GM10847 (cell line): Measurements from ENCODE around the gene ASB2.

Experiments used
- POLR2A ChIP-seq: IDR thresholded peaks from 2 replicates; pipeline ENCODE4 v1.6.1; 2011; ENCODE audit not compliant: insufficient read length; ENCODE audit errors: extremely low read depth

The ASB2 gene

GRCh38 chr14:93906341-93907329, 69.7 kb downstream of the ASB2 start:
- no peak for TF ChIP-seq POLR2A

- TF ChIP-seq POLR2A = no peak
These were observed 70.7 kb downstream of the ASB2 start for GRCh38 chr14:93905623-93906022.

DNA sequence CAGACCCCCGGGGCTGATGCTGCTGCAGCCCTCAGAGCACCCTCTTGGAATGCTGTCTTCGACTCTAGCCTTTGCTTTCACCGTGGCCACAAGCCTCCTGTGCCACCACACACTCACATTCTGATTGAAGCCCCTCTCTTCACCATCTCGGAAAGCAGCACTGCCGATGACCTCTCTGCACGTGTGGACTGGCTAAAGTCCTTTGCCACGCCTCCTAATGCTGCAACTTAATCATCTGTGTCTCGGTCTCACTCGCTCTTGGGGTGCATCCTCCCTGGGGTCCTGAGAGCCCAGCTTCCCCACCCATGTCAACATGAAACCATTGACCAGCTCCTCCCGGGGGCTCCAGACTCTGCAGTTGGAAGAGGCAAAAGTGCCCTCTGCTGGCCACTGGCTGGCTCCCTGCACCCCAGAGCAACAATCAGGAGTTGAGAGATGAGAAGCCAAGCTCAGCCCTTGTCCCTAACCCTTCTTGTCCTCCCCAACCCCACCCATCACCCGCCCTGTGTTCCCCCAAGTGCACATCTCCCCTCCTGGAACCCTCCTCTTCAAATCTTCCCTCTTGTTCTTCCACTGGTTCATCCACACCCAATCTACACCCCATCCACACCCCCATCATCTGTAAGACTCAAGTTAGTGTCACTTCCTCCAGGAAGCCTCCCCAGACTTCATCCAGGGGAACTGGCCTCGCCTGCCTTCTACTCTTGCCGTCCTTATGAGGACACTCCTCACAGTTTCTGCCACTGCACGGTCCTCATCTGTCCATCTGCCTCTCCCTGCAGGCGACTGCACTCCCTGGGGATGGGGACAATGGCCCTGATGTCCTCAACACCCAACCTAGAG, 72.8 kb downstream of the ASB2 start:
- no peak for TF ChIP-seq POLR2A

GRCh38 chr14:93902619-93903307, 73.6 kb downstream of the ASB2 start:
- TF ChIP-seq POLR2A = no peak

GRCh38 chr14:93901813-93902212, 74.6 kb downstream of the ASB2 start:
- TF ChIP-seq POLR2A = no peak

- no peak for TF ChIP-seq POLR2A
These were observed 77.6 kb downstream of the ASB2 start for GRCh38 chr14:93898731-93899130.

DNA sequence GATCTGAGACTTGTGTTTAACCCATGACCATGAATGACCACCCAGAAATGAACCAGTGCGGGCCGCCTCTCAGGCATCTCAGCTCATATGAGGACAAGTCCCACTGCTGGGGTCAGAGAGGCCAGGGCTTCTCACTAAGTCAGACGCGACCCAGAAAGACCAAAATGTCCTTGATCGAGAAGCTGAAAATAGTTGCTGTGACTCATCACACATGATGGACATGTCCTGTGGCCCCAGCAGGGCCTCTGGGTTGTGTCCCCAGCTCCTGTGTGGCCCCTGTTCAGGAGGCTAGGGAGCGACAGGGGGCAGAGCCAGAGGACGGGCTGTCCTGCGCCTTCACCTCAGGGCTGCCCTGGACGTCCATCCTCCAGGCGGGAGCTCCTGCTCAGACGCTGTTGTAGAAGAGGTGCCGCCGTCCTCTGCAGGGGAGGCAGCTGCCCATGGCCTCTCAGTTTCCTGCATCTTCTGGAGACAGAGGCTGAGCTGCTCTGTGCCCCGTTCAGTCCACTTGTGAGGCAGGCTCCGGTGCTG, 78.2 kb downstream of the ASB2 start:
- no peak for TF ChIP-seq POLR2A

DNA sequence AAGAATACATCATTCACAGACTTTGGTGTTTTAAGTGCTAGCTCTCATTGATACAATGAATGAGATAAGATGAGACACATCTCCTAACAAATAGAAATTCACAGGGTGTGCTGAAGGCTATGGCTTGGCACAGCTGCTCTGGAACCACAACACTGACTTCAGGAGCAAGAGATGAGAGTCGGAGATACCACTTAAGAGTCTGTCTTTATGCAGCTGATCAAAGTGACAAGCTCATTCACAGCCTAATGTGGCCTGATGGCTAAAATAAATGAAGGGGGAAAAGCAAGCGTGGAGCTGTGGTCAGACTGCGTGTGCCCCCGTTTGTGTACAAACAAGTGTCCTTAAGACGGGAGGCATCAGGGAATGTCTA, 78.9 kb downstream of the ASB2 start:
- TF ChIP-seq POLR2A = no peak

- TF ChIP-seq POLR2A = no peak
These were observed 81.3 kb downstream of the ASB2 start for GRCh38 chr14:93895023-93895604.

DNA sequence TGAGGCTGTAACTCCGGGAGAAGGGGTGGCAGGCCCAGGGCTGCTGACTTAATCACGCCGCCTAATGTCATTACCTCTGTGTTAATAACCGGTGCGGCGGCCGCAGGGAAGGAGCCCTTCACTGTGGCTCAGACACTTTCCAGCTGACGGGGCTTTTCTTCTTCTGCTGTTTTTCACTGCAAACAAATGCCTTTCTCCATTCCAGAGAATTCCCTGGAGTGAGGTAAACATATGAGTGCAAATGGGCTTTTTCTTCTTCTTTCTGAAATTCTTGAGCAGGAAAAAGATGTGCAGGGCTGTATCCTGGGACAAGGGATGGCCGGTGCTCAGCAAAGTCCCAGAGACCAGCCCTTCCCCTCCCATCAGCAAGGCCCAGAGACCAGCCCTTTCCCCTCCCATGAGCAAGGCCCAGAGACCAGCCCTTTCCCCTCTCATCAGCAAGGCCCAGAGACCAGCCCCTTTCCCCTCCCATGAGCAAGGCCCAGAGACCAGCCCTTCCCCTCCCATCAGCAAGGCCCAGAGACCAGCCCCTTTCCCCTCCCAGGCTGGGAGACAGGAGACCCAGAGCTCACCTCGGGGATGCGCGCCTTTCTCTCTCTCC, 82.6 kb downstream of the ASB2 start:
- no peak for TF ChIP-seq POLR2A

GRCh38 chr14:93892923-93893558, 83.3 kb downstream of the ASB2 start:
- no peak for TF ChIP-seq POLR2A

- TF ChIP-seq POLR2A = no peak
These were observed 83.9 kb downstream of the ASB2 start for GRCh38 chr14:93892505-93892839.

DNA sequence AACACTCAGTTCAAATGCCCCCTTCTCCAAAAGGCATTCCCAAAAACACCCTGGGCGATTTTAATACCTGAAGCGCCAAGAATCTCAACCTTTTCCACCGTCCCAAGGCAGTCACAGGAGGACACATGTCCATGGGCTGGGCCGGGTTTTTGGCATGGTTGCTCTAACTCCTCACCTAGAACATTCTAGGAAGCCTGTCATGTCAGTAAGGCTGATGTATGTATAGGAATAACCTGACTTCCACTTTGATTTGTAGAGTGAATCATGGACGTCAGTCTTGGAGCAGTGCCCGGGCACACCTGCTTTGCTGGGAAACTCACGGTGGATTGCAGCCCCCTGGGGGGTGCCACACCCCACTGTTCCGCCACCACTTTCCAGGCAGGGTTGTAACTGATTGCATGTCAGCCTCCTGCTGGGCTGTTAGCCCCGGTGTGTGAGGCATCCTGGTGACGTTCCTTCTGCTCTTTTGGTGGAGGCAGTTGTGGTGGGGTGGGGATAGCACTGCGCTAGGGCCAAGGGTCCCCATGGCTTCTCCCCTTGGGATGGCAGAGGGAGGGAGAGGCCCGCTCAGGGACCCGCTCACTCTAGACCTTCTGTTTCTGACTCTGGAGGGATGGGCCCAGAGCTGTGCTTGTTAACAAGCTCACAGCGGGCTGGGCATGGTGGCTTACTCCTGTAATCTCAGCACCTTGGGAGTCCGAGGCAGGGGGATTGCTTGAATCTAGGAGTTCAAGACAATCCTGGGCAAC, 84.4 kb downstream of the ASB2 start:
- TF ChIP-seq POLR2A = no peak

GRCh38 chr14:93889739-93890483, 86.5 kb downstream of the ASB2 start:
- no peak for TF ChIP-seq POLR2A
